GM12878 (cell line): ENCODE results near the gene RFLNA. TPM values are rescaled to one million over a fixed set of nuclear protein-coding genes. Genes with fewer than 3 reads are reported as not detected.

Experiments used
- ATAC-seq: fragments of 200-7000 bp; cut with Tn5 transposase; 3 replicates; pipeline ENCODE4 v1.9.1; 2020; ENCODE audit warnings: mild to moderate bottlenecking, moderate library complexity
- BruUV-seq: library from RNA; stranded (reverse); fragments of 400-500 nt; replicated peaks from 2 replicates; lab custom pipeline; 2021; lab: Mats Ljungman, UMichigan
- CTCF ChIA-PET: fragments of 300-600 bp; sonication (Branson Sonifier 250); formaldehyde crosslinking; extraction: SDS; loops from one replicate; lab custom pipeline; 2021; ENCODE audit warnings: inconsistent platforms; lab: Yijun Ruan, JAX
- POLR2A ChIA-PET: fragments of 350-600 bp; formaldehyde crosslinking; extraction: SDS; loops from one replicate; lab custom pipeline; 2021; ENCODE audit warnings: inconsistent platforms; lab: Charles Lee
- RAD21 ChIA-PET: fragments of 300-600 bp; sonication (Branson Sonifier 250); formaldehyde crosslinking; loops from one replicate; lab custom pipeline; 2023; ENCODE audit warnings: antibody characterized with exemption; ENCODE audit not compliant: unreplicated experiment; lab: Charles Lee
- SMC1A ChIA-PET: fragments of 300-600 bp; sonication (Branson Sonifier 250); formaldehyde crosslinking; loops from one replicate; lab custom pipeline; 2023; ENCODE audit not compliant: unreplicated experiment, uncharacterized antibody; lab: Charles Lee
- DNase-seq: peaks from one replicate; pipeline ENCODE4 v3.0.0-alpha.2; 2011; ENCODE audit warnings: low read depth, low spot score
- FAIRE-seq: peaks from 3 replicates; lab custom pipeline; 2011; peaks lifted over from hg19 to GRCh38; lab: Jason Lieb, UNC
- H2AFZ ChIP-seq: 2 replicates; pipeline ENCODE4 v1.6.0; 2011; ENCODE audit warnings: low read depth, low read length, control low read depth; ENCODE audit not compliant: control insufficient read depth
- H3K27ac ChIP-seq: 2 replicates; pipeline ENCODE4 v1.5.1; 2011; ENCODE audit warnings: control low read depth; ENCODE audit not compliant: control insufficient read depth, insufficient read depth
- H3K27me3 ChIP-seq, 2 experiments: replicated peaks in 1 of 2; 2 replicates each; pipeline versions ENCODE4 v1.6.0 to v1.6.1; 2011; ENCODE audit warnings: low read length in 1 of 2; ENCODE audit not compliant: control insufficient read depth in 2 of 2, insufficient read depth in 2 of 2
- H3K36me3 ChIP-seq, 2 experiments: 2 replicates each; pipeline ENCODE4 v1.5.1; 2011; ENCODE audit warnings: low read length in 1 of 2; ENCODE audit not compliant: control insufficient read depth in 2 of 2, insufficient read depth in 2 of 2
- H3K4me1 ChIP-seq: 2 replicates; pipeline ENCODE4 v1.6.1; 2011; ENCODE audit warnings: mild to moderate bottlenecking, low read length, moderate library complexity, mixed read lengths; ENCODE audit not compliant: control insufficient read depth, insufficient read depth
- H3K4me2 ChIP-seq: 2 replicates; pipeline ENCODE4 v1.6.0; 2011; ENCODE audit warnings: control low read depth; ENCODE audit not compliant: control insufficient read depth, insufficient read depth
- H3K4me3 ChIP-seq: fragments of 200-600 bp; sonication (generic); 2 replicates; pipeline ENCODE4 v1.5.1; 2016
- H3K79me2 ChIP-seq: 2 replicates; pipeline ENCODE4 v1.6.0; 2011; ENCODE audit warnings: low read length; ENCODE audit not compliant: control insufficient read depth, insufficient read depth
- H3K9ac ChIP-seq: 2 replicates; pipeline ENCODE4 v1.8.0; 2011; ENCODE audit warnings: low read length, control low read depth, mixed read lengths; ENCODE audit not compliant: control insufficient read depth, insufficient read depth
- H3K9me3 ChIP-seq: replicated peaks from 3 replicates; pipeline ENCODE4 v1.5.1; 2011; ENCODE audit warnings: mild to moderate bottlenecking, low read length; ENCODE audit not compliant: control insufficient read depth, insufficient read depth
- H4K20me1 ChIP-seq: 2 replicates; pipeline ENCODE4 v1.6.0; 2011; ENCODE audit not compliant: control insufficient read depth, insufficient read depth
- CBFB ChIP-seq: IDR thresholded peaks from 2 replicates; pipeline ENCODE4 v1.6.1; 2016; ENCODE audit warnings: antibody characterized with exemption, low read depth
- JUND ChIP-seq: IDR thresholded peaks from 2 replicates; pipeline ENCODE4 v1.6.1; 2012; ENCODE audit warnings: low read depth, mild to moderate bottlenecking, low read length, improper control_type of control experiment, moderate library complexity
- NR2C2 ChIP-seq: IDR thresholded peaks from 2 replicates; pipeline ENCODE4 v1.6.1; 2011; ENCODE audit warnings: borderline replicate concordance, low read depth; ENCODE audit not compliant: control insufficient read depth, insufficient read length
- RUNX3 ChIP-seq: IDR thresholded peaks from 2 replicates; pipeline ENCODE4 v1.6.1; 2012; ENCODE audit warnings: low read length, inconsistent platforms
- SREBF2 ChIP-seq: IDR thresholded peaks from 2 replicates; pipeline ENCODE4 v1.6.1; 2012; ENCODE audit warnings: mild to moderate bottlenecking, low read length
- ZNF622 ChIP-seq: fragments of 450-650 bp; IDR thresholded peaks from 2 replicates; pipeline ENCODE4 v1.6.1; 2017; ENCODE audit warnings: mild to moderate bottlenecking, inconsistent platforms
- WGBS: methylation state at CpG from one replicate; pipeline ENCODE4 v1.1.6; 2016; ENCODE audit warnings: low lambda C conversion rate; ENCODE audit not compliant: insufficient replicate concordance, insufficient coverage; ENCODE audit errors: missing lambda C conversion rate; 5-methylcytosine and 5-hydroxymethylcytosine counted together
- in situ Hi-C: fragments of 300-500 bp; cut with MboI; formaldehyde crosslinking; loops from 9 replicates; pipeline ENCODE4 v1.14.3; 2018; ENCODE audit warnings: mixed read lengths
- intact Hi-C: fragments of 100-400 bp; cut with micrococcal nuclease; formaldehyde crosslinking; loops from one replicate; pipeline ENCODE4 v1.14.2; 2022; ENCODE audit not compliant: unreplicated experiment
- polyA plus RNA-seq, 11 experiments: library from polyadenylated mRNA; depleted of rRNA in 4 of 11; unstranded in 6 of 11; stranded (reverse) in 5 of 11; fragments of >200 nt; fragmentation: Nextera tagmentation in 4 of 11; fragmentation: Illumina TruSeq in 1 of 11; extraction: Ambion mirVana in 4 of 11; extraction: Trizol in 1 of 11; gene quantifications; 1 replicate in 1 of 11; 2 replicates in 10 of 11; pipeline versions ENCODE4 v1.2.1 to v1.2.3, GENCODE V29; 2011 to 2016; ENCODE audit warnings: inconsistent platforms in 2 of 11, missing spikeins in 2 of 11, low read depth in 1 of 11
- total RNA-seq, 4 experiments: library from RNA; depleted of rRNA in 3 of 4; stranded (reverse); fragments of >200 nt in 3 of 4; fragmentation: Illumina TruSeq in 1 of 4; extraction: Trizol in 1 of 4; gene quantifications; 2 replicates each; pipeline versions ENCODE4 v1.2.1 to v1.2.3, GENCODE V29; 2013 to 2021
- TF ChIP-seq, protein P1 (sequence below): IDR thresholded peaks from 2 replicates; pipeline ENCODE4 v1.6.1; 2012; ENCODE audit warnings: low read length, inconsistent platforms
- TF ChIP-seq, protein P2 (sequence below): IDR thresholded peaks from 2 replicates; pipeline ENCODE4 v1.6.1; 2011; ENCODE audit warnings: borderline replicate concordance, low read depth, mild to moderate bottlenecking, moderate library complexity, mixed read lengths, low read length; ENCODE audit not compliant: insufficient read depth; ENCODE audit errors: extremely low read length

Gene RFLNA
- total and polyA plus RNA-seq, 10 of the 15 experiments (the other 5 are each of a cell fraction or from before 2014, with no cell fraction given), result 0.08 TPM; not detected in 9

DNA sequence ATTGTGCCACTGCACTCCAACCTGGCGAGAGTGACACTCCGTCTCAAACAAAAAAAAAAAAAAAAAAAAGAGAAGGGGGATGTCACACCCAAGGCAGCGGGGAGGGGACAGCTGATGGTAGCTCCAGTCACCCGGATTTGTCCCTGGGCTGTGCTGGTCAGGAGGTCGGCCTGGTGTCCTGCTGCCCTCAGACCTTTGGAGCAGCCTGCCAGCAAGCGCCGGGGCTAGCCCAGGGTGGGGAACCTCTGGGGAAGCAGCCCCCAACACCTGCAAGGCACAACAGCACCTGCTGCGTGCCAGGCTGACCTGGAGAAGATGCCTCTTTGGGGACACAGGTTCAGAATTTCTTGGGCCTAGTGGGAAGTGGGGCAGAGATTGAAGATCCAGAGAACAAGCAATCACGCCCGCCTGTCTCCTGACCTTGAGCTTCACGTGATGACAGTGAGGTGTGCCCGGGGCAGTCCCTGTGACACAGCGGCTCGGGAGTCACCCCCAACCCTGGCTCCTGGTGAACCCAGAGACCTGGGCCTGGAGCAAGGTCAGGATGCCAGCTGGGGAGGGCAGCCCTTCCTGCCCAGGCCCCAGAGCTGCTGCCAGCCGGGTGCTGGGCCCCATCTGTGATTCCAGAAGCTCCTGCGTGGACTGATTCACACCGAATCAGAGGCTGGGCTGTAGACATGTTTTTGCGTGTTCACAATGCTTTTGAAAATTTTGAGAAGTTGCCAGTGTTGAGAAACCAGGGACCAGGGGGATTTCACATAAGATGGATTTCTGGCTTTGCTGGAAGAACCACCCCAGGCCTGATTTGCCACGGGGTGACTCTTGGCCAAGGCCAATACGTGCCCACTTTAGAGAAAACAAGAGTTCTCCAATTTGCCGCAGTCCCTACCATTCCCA lies 66.4 kb downstream of the RFLNA start:
- Histone ChIP-seq H3K4me3 (no peak overlapping the region), H3K27ac (no peak overlapping the region)
- WGBS, result 93% methylated on average over 20 of the region's 21 CpGs
- SMC1A ChIA-PET, result no interaction called here
- no peak for ATAC-seq
- TF ChIP-seq SREBF2, result no peak
- no peak for TF ChIP-seq RUNX3
- no peak for TF ChIP-seq ZNF622
- TF ChIP-seq, protein P1, sequence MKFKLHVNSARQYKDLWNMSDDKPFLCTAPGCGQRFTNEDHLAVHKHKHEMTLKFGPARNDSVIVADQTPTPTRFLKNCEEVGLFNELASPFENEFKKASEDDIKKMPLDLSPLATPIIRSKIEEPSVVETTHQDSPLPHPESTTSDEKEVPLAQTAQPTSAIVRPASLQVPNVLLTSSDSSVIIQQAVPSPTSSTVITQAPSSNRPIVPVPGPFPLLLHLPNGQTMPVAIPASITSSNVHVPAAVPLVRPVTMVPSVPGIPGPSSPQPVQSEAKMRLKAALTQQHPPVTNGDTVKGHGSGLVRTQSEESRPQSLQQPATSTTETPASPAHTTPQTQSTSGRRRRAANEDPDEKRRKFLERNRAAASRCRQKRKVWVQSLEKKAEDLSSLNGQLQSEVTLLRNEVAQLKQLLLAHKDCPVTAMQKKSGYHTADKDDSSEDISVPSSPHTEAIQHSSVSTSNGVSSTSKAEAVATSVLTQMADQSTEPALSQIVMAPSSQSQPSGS, result no peak
- no peak for TF ChIP-seq CBFB
- TF ChIP-seq, protein P2, sequence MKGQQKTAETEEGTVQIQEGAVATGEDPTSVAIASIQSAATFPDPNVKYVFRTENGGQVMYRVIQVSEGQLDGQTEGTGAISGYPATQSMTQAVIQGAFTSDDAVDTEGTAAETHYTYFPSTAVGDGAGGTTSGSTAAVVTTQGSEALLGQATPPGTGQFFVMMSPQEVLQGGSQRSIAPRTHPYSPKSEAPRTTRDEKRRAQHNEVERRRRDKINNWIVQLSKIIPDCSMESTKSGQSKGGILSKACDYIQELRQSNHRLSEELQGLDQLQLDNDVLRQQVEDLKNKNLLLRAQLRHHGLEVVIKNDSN, result no peak
- no peak for TF ChIP-seq JUND
- TF ChIP-seq NR2C2, result no peak
- TF ChIP-seq, all 136 proteins: peak for 0
- H3K36me3 ChIP-seq, result peaks cover 15 to 30% of the 10 kb centered on the region in 2 experiments; a peak in 3 of 4 replicates
- FAIRE-seq (no peak), DNase-seq (no peak)
- no peaks in the 10 kb centered on the region for H3K27me3 ChIP-seq
- no peak overlapping the region for H3K4me2 ChIP-seq
- no peaks in the 10 kb centered on the region for H3K4me1 ChIP-seq
- no TSS peak for BruUV-seq
- ChIA-PET RAD21 (no interaction called here), POLR2A (no interaction called here), CTCF (no interaction called here)
- H4K20me1 ChIP-seq, result no peaks in the 10 kb centered on the region; the same call in 1 of the 2 replicates
- in situ Hi-C loops, result loop anchor here (25.0 kb wide), 1 partner anchor 401 kb away; no protein-coding TSS in a partner anchor
- H3K9ac ChIP-seq, result no peak overlapping the region
- intact Hi-C loops, result no loop called here
- no peaks in the 10 kb centered on the region for H3K9me3 ChIP-seq
- H3K79me2 ChIP-seq, result no peaks in the 10 kb centered on the region
- no peak overlapping the region for H2AFZ ChIP-seq
